HG03045 (cell line): ENCODE results near the gene IRX2.

Experiments used
- ATAC-seq: cut with Tn5 transposase; IDR thresholded peaks from one replicate; pipeline ENCODE4 v1.9.1; 2021; ENCODE audit warnings: mild to moderate bottlenecking, moderate library complexity; ENCODE audit not compliant: unreplicated experiment

Gene IRX2

GRCh38 chr5:2742921-2743679 is 8.4 kb downstream of the IRX2 start:
- no peak for ATAC-seq

GRCh38 chr5:2741956-2742355 is 9.5 kb downstream of the IRX2 start:
- ATAC-seq: no peak

GRCh38 chr5:2740876-2741555 is 10.5 kb downstream of the IRX2 start:
- ATAC-seq: no peak

GRCh38 chr5:2740051-2740875 is 11.2 kb downstream of the IRX2 start:
- no peak for ATAC-seq

- no peak for ATAC-seq
Observed at GRCh38 chr5:2739360-2740050, 12.0 kb downstream of the IRX2 start.

- ATAC-seq: no peak
Observed at GRCh38 chr5:2738700-2739359, 12.6 kb downstream of the IRX2 start.

GRCh38 chr5:2738156-2738699 is 13.2 kb downstream of the IRX2 start:
- no peak for ATAC-seq

GRCh38 chr5:2737273-2738155 is 14.0 kb downstream of the IRX2 start:
- no peak for ATAC-seq

- ATAC-seq: no peak
Observed at GRCh38 chr5:2736872-2737271, 14.6 kb downstream of the IRX2 start.

GRCh38 chr5:2735996-2736395 is 15.5 kb downstream of the IRX2 start:
- no peak for ATAC-seq

- no peak for ATAC-seq
Observed at GRCh38 chr5:2732850-2733249, 18.6 kb downstream of the IRX2 start.

- ATAC-seq: no peak
Observed at GRCh38 chr5:2732004-2732403, 19.5 kb downstream of the IRX2 start.

- ATAC-seq: no peak
Observed at GRCh38 chr5:2729189-2729588, 22.3 kb downstream of the IRX2 start.

- ATAC-seq: no peak
Observed at GRCh38 chr5:2727550-2727949, 23.9 kb downstream of the IRX2 start.

- ATAC-seq: no peak
Observed at GRCh38 chr5:2725980-2726765, 25.3 kb downstream of the IRX2 start.

- ATAC-seq: no peak
Observed at GRCh38 chr5:2724831-2725230, 26.6 kb downstream of the IRX2 start.

- no peak for ATAC-seq
Observed at GRCh38 chr5:2724031-2724581, 27.4 kb downstream of the IRX2 start.

GRCh38 chr5:2722901-2723300 is 28.6 kb downstream of the IRX2 start:
- ATAC-seq: no peak
